Measurements from ENCODE around the gene SPHK1.
A peak's percentile ranks its signal among the peaks of the same experiment; 100 is the strongest.

The SPHK1 gene

DNA sequence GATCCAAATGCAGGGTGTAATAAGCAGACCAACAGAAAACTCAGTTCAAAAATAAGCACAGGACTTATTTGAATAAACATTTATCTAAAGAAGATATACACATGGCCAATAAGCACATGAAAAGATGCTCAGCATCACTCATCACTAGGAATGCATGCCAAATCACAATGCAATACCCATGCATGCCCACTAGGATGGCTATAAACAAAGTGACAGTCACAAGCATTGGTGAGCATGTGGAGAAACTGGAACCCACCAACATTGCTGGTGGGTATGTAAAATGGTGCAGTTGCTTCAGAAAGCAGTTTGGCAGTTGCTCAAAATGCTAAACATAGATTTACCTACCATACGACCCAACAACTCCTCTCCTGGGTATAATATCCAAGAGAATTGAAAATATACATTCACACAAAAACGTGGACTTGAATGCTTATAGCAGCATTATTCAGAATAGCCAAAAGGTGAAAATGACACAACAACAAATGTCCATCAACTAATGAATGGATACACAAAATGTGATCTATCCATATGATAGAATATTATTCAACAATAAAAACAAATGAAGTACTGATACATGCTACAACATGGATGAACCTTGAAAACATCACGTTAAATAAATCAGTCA is 48.4 kb downstream of the SPHK1 start:
- TF ChIP-seq, protein P1, sequence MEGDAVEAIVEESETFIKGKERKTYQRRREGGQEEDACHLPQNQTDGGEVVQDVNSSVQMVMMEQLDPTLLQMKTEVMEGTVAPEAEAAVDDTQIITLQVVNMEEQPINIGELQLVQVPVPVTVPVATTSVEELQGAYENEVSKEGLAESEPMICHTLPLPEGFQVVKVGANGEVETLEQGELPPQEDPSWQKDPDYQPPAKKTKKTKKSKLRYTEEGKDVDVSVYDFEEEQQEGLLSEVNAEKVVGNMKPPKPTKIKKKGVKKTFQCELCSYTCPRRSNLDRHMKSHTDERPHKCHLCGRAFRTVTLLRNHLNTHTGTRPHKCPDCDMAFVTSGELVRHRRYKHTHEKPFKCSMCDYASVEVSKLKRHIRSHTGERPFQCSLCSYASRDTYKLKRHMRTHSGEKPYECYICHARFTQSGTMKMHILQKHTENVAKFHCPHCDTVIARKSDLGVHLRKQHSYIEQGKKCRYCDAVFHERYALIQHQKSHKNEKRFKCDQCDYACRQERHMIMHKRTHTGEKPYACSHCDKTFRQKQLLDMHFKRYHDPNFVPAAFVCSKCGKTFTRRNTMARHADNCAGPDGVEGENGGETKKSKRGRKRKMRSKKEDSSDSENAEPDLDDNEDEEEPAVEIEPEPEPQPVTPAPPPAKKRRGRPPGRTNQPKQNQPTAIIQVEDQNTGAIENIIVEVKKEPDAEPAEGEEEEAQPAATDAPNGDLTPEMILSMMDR (IDR thresholded peaks at IDR 0.05; ENCODE audit: low read depth, low read length, missing control alignments): peak; percentile 72
- DNase-seq (ENCODE audit: low read depth): no peak
- H3K4me3 ChIP-seq (ENCODE audit: low read depth, low read length): no peak overlapping the region

DNA sequence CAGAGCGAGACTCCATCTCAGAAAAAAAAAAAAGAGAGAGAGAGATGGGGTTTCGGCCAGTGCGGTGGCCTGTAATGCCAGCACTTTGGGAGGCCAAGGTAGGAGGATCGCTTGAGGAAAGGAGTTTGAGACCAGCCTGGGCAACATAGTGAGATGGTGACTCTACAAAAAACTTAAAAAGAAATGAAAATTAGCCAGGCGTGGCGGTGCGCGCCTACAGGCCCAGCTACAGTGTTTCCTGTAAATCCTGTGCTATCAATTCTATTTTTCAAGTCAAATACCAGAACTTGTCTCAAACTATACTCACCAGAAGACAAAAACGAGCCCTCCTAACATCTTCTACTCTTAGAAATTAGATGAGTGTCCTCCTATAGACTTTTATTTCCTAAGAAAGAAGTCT is 49.3 kb downstream of the SPHK1 start:
- no peak for DNase-seq (ENCODE audit: low read depth)
- no peak overlapping the region for H3K4me3 ChIP-seq (ENCODE audit: low read depth, low read length)
- TF ChIP-seq, protein P1 (IDR thresholded peaks at IDR 0.05; ENCODE audit: low read depth, low read length, missing control alignments): no peak

DNA sequence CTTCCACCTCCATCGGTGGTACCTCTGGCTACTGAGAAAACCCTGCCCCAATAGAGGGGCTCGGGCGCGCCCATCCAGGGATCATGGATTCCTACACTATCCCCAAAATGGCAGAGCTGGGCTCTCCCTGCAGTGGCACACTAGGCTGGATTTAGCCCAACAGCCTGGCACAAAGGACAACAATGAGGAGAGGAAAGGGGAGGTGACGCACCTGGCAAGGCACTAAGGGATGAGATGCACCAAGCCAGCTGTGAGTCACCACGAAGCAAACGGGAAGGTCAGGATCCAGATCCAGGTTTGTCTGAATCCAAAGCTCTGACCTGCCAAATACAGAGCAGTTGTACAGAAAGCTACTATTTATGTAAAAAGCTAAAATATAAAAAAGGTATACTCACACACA is 50.5 kb downstream of the SPHK1 start:
- no peak for DNase-seq (ENCODE audit: low read depth)
- H3K4me3 ChIP-seq (ENCODE audit: low read depth, low read length): no peak overlapping the region
- TF ChIP-seq, protein P1 (IDR thresholded peaks at IDR 0.05; ENCODE audit: low read depth, low read length, missing control alignments): no peak

DNA sequence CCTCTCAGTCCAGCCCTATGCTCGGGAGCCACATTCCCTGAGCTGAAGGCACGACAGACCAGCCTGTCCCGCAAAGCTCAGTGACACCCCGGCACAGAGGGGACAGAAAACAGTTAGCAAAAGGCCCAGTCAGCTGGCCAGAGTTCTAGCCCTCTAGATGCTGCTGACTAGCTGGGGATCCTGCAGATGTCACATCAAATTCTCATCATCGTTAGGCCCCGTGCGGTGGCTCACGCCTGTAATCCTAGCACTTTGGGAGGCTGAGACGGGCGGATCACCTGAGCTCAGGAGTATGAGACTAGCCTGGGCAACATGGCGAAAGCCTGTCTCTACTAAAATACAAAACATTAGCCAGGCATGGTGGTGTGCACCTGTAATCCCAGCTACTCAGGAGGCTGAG is 51.3 kb downstream of the SPHK1 start:
- TF ChIP-seq, protein P1 (IDR thresholded peaks at IDR 0.05; ENCODE audit: low read depth, low read length, missing control alignments): no peak
- no peak overlapping the region for H3K4me3 ChIP-seq (ENCODE audit: low read depth, low read length)
- DNase-seq (ENCODE audit: low read depth): no peak
